HepG2 (cell line): ENCODE results near the gene VWA1. TPM values are rescaled to one million over a fixed set of nuclear protein-coding genes. Genes with fewer than 3 reads are reported as not detected.
A peak's percentile ranks its signal among the peaks of the same experiment; 100 is the strongest.

ENCODE experiments used
- BRCA1 ChIP-seq: sonication (generic); formaldehyde crosslinking; IDR thresholded peaks from 2 replicates; pipeline ENCODE4 v1.4.0; 2020; ENCODE audit warnings: missing genetic modification reagents
- CSRNP2 ChIP-seq: sonication (generic); formaldehyde crosslinking; conservative IDR thresholded peaks from 2 replicates; pipeline ENCODE4 v1.8.0; 2022; ENCODE audit warnings: low read depth, missing genetic modification reagents
- FOSL2 ChIP-seq: sonication (generic); formaldehyde crosslinking; IDR thresholded peaks from 2 replicates; pipeline ENCODE4 v1.4.0; 2020; ENCODE audit warnings: missing genetic modification reagents
- FOXJ3 ChIP-seq: sonication (generic); formaldehyde crosslinking; IDR thresholded peaks from 2 replicates; pipeline ENCODE4 v1.4.0; 2020; ENCODE audit warnings: missing genetic modification reagents, mild to moderate bottlenecking, borderline replicate concordance
- GATA4 ChIP-seq: sonication (generic); IDR thresholded peaks from 2 replicates; pipeline ENCODE4 v1.6.1; 2016; ENCODE audit warnings: antibody characterized with exemption, low read depth, borderline replicate concordance
- KDM1A ChIP-seq: IDR thresholded peaks from 2 replicates; pipeline ENCODE4 v1.6.1; 2016; ENCODE audit warnings: missing compliant biosample characterization
- KDM3A ChIP-seq: IDR thresholded peaks from 2 replicates; pipeline ENCODE4 v1.6.1; 2018; ENCODE audit warnings: low read depth, missing compliant biosample characterization
- MEIS1 ChIP-seq: sonication (generic); formaldehyde crosslinking; IDR thresholded peaks from 2 replicates; pipeline ENCODE4 v1.9.0; 2021; ENCODE audit warnings: mild to moderate bottlenecking, missing genetic modification reagents, moderate library complexity, borderline replicate concordance
- NFAT5 ChIP-seq: sonication (generic); formaldehyde crosslinking; IDR thresholded peaks from 2 replicates; pipeline ENCODE4 v1.4.0; 2020; ENCODE audit warnings: missing genetic modification reagents
- NR2F6 ChIP-seq, 2 experiments: IDR thresholded peaks; 2 replicates each; pipeline ENCODE4 v1.6.1; 2016; ENCODE audit warnings: antibody characterized with exemption in 1 of 2, mild to moderate bottlenecking in 1 of 2
- ZBTB7B ChIP-seq: sonication (generic); formaldehyde crosslinking; IDR thresholded peaks from 2 replicates; pipeline ENCODE4 v1.4.0; 2020; ENCODE audit warnings: missing genetic modification reagents
- ZFP36L1 ChIP-seq: sonication (generic); formaldehyde crosslinking; IDR thresholded peaks from 2 replicates; pipeline ENCODE4 v1.8.0; 2022; ENCODE audit warnings: mild to moderate bottlenecking, missing genetic modification reagents, moderate library complexity
- ZFY ChIP-seq: sonication (generic); formaldehyde crosslinking; IDR thresholded peaks from 2 replicates; pipeline ENCODE4 v1.4.0; 2020; ENCODE audit warnings: missing genetic modification reagents
- ZMAT3 ChIP-seq: sonication (generic); formaldehyde crosslinking; conservative IDR thresholded peaks from 2 replicates; pipeline ENCODE4 v1.7.0; 2021; ENCODE audit warnings: missing genetic modification reagents
- ZNF124 ChIP-seq: sonication (generic); formaldehyde crosslinking; IDR thresholded peaks from 2 replicates; pipeline ENCODE4 v1.4.0; 2020; ENCODE audit warnings: missing genetic modification reagents
- ZNF441 ChIP-seq: sonication (generic); formaldehyde crosslinking; IDR thresholded peaks from 2 replicates; pipeline ENCODE4 v1.7.0; 2021; ENCODE audit warnings: missing genetic modification reagents, borderline replicate concordance
- ZNF567 ChIP-seq: sonication (generic); formaldehyde crosslinking; IDR thresholded peaks from 2 replicates; pipeline ENCODE4 v1.8.1; 2023; ENCODE audit warnings: mild to moderate bottlenecking, missing genetic modification reagents, borderline replicate concordance
- ZNF607 ChIP-seq: sonication (generic); formaldehyde crosslinking; IDR thresholded peaks from 2 replicates; pipeline ENCODE4 v1.5.1; 2020; ENCODE audit warnings: missing genetic modification reagents, mild to moderate bottlenecking, borderline replicate concordance
- ZNF724P ChIP-seq: sonication (generic); formaldehyde crosslinking; IDR thresholded peaks from 2 replicates; pipeline ENCODE4 v1.8.0; 2022; ENCODE audit warnings: missing genetic modification reagents, borderline replicate concordance
- ZNF800 ChIP-seq: sonication (generic); formaldehyde crosslinking; IDR thresholded peaks from 2 replicates; pipeline ENCODE4 v1.4.0; 2020; ENCODE audit warnings: missing genetic modification reagents
- ZSCAN22 ChIP-seq: sonication (generic); formaldehyde crosslinking; IDR thresholded peaks from 2 replicates; pipeline ENCODE4 v1.4.0; 2020; ENCODE audit warnings: mild to moderate bottlenecking, missing genetic modification reagents
- polyA plus RNA-seq, 8 experiments: library from polyadenylated mRNA; depleted of rRNA in 3 of 8; stranded (reverse) in 7 of 8; unstranded in 1 of 8; fragments of >200 nt; fragmentation: Illumina TruSeq in 4 of 8; extraction: Trizol in 4 of 8; gene quantifications; 2 replicates each; pipeline versions ENCODE4 v1.2.1 to v1.2.3, GENCODE V29; 2011 to 2016; ENCODE audit warnings: low read depth in 4 of 8, missing spikeins in 1 of 8, mixed read lengths in 1 of 8; ENCODE audit not compliant: insufficient read depth in 1 of 8
- total RNA-seq, 5 experiments: library from RNA; depleted of rRNA; stranded (reverse); fragments of >200 nt; fragmentation: Illumina TruSeq; extraction: Trizol; gene quantifications; 2 replicates each; pipeline ENCODE4 v1.2.3, GENCODE V29; 2016; ENCODE audit warnings: low read depth in 1 of 5

The VWA1 gene
- total and polyA plus RNA-seq, 2 of the 13 experiments (the other 11 are each of a cell fraction or from before 2014, with no cell fraction given), result 40.9 to 57.5 TPM

GRCh38 chr1:1400576-1401456, 34.7 kb upstream of the VWA1 start (continued):
- TF ChIP-seq FOXJ3 (CRISPR knock-in tag), result peak; percentile 96
- peak; percentile 90 for TF ChIP-seq ZMAT3 (CRISPR knock-in tag)
- TF ChIP-seq ZNF567 (CRISPR knock-in tag), result 0 out of 2 replicates have a peak, but pooled peaks have one; percentile 39
- peak; percentile 64; the same call in 1 of the 2 replicates for TF ChIP-seq ZSCAN22 (CRISPR knock-in tag)
- TF ChIP-seq NFAT5, result 0 out of 2 replicates have a peak, but pooled peaks have one; percentile 40
- TF ChIP-seq ZNF124, result peak; percentile 90
- peak; percentile 92 for TF ChIP-seq ZFP36L1 (CRISPR knock-in tag)
- 0 out of 2 replicates have a peak, but pooled peaks have one; percentile 60 for TF ChIP-seq ZNF800
- peak; percentile 84 for TF ChIP-seq KDM1A (CRISPR knock-in tag)
- peak; percentile 86 for TF ChIP-seq ZBTB7B (CRISPR knock-in tag)
- peak; percentile 60; the same call in 1 of the 2 replicates for TF ChIP-seq GATA4
- no peak; the same call in 1 of the 2 replicates for TF ChIP-seq ZNF724P (CRISPR knock-in tag)
- peak; percentile 76 for TF ChIP-seq ZFY (CRISPR knock-in tag)
- peak; percentile 16; the same call in 1 of the 2 replicates for TF ChIP-seq CSRNP2 (CRISPR knock-in tag)
- peak; percentile 99 for TF ChIP-seq NR2F6 (IDR thresholded peaks at IDR 0.05)
- TF ChIP-seq NR2F6 (CRISPR knock-in tag; IDR thresholded peaks at IDR 0.05), result peak; percentile 100
- TF ChIP-seq BRCA1 (CRISPR knock-in tag), result peak; percentile 94; the same call in 1 of the 2 replicates
- peak; percentile 99 for TF ChIP-seq ZNF607
- TF ChIP-seq ZNF441 (CRISPR knock-in tag), result peak; percentile 50; the same call in 1 of the 2 replicates
- TF ChIP-seq KDM3A, result peak; percentile 62
- peak; percentile 83 for TF ChIP-seq FOSL2 (CRISPR knock-in tag)
- TF ChIP-seq MEIS1 (CRISPR knock-in tag), result peak; percentile 100
